HFFc6 (cell line): ENCODE measurements around the gene CDH2. TPM values are rescaled to one million over a fixed set of nuclear protein-coding genes. Genes with fewer than 3 reads are reported as not detected.
A peak's percentile ranks its signal among the peaks of the same experiment; 100 is the strongest.

ENCODE experiments used
- DNase-seq: peaks from one replicate; pipeline ENCODE4 v3.0.0-alpha.2; 2018
- H3K27ac Mint-ChIP-seq: 2 replicates; pipeline ENCODE4 v1.8.0; 2020; ENCODE audit warnings: mild to moderate bottlenecking, mixed read lengths
- H3K27me3 Mint-ChIP-seq: 2 replicates; pipeline ENCODE4 v1.8.0; 2021; ENCODE audit warnings: mild to moderate bottlenecking, moderate library complexity, mixed read lengths; ENCODE audit not compliant: insufficient read depth
- H3K36me3 Mint-ChIP-seq: 2 replicates; pipeline ENCODE4 v1.8.0; 2021; ENCODE audit warnings: low read depth, mixed read lengths
- H3K4me1 Mint-ChIP-seq: 2 replicates; pipeline ENCODE4 v1.8.0; 2020; ENCODE audit warnings: low read depth, mixed read lengths
- H3K4me3 Mint-ChIP-seq: 2 replicates; pipeline ENCODE4 v1.8.0; 2020; ENCODE audit warnings: mild to moderate bottlenecking, moderate library complexity, mixed read lengths
- H3K9me3 Mint-ChIP-seq: 2 replicates; pipeline ENCODE4 v1.8.0; 2020; ENCODE audit warnings: mild to moderate bottlenecking, mixed read lengths
- CTCF ChIP-seq: fragments of 200-600 bp; sonication (generic); IDR thresholded peaks from 2 replicates; pipeline ENCODE4 v1.5.0; 2021; ENCODE audit warnings: antibody characterized with exemption, mild to moderate bottlenecking
- total RNA-seq, 6 experiments: library from RNA; stranded (reverse); fragmentation: NEBNext Ultra II Directional; extraction: Animal tissue kit (Norgen Biotek cat#: 25700); gene quantifications; 2 replicates in 1 of 6; 3 replicates in 5 of 6; pipeline ENCODE4 v1.2.3, GENCODE V29; 2021

The CDH2 gene
- total RNA-seq, 6 experiments from 2014 or later, result 194 to 317 (median 206) TPM

GRCh38 chr18:28175930-28176697, 816 bp downstream of the CDH2 start:
- TF ChIP-seq CTCF, result no peak
- Mint-ChIP-seq H3K4me1 (peaks cover 56% of the 10 kb centered on the region), H3K9me3 (no peaks in the 10 kb centered on the region), H3K36me3 (peaks cover 24% of the 10 kb centered on the region), H3K27me3 (peaks cover 5% of the 10 kb centered on the region; the same call in 1 of the 2 replicates), H3K27ac (peak overlapping the region; percentile 83), H3K4me3 (peak overlapping the region; percentile 96)
- DNase-seq, result peak; percentile 27

- H3K4me1 Mint-ChIP-seq, result peaks cover 48% of the 10 kb centered on the region
- peak; percentile 42 for DNase-seq
These were observed 1.6 kb downstream of the CDH2 start for GRCh38 chr18:28175150-28175929.

GRCh38 chr18:28174181-28174905, 2.6 kb downstream of the CDH2 start:
- peak overlapping the region; percentile 62 for H3K27ac Mint-ChIP-seq
- H3K4me3 Mint-ChIP-seq, result peak overlapping the region; percentile 96
- no peak for TF ChIP-seq CTCF
- H3K9me3 Mint-ChIP-seq, result no peaks in the 10 kb centered on the region
- H3K36me3 Mint-ChIP-seq, result peaks cover 24% of the 10 kb centered on the region
- peaks cover 5% of the 10 kb centered on the region; the same call in 1 of the 2 replicates for H3K27me3 Mint-ChIP-seq
- DNase-seq, result no peak
- peaks cover 48% of the 10 kb centered on the region for H3K4me1 Mint-ChIP-seq

More at GRCh38 chr18:28175150-28175929, 1.6 kb downstream of the CDH2 start:
- no peak for TF ChIP-seq CTCF
- peaks cover 24% of the 10 kb centered on the region for H3K36me3 Mint-ChIP-seq
- peak overlapping the region; percentile 83 for H3K27ac Mint-ChIP-seq
- H3K4me3 Mint-ChIP-seq, result peak overlapping the region; percentile 96
- H3K9me3 Mint-ChIP-seq, result no peaks in the 10 kb centered on the region
- H3K27me3 Mint-ChIP-seq, result peaks cover 5% of the 10 kb centered on the region; the same call in 1 of the 2 replicates

- Mint-ChIP-seq H3K4me3 (peak overlapping the region; percentile 16; the same call in 1 of the 2 replicates), H3K4me1 (peaks cover 60% of the 10 kb centered on the region), H3K27me3 (peaks cover 5% of the 10 kb centered on the region; the same call in 1 of the 2 replicates), H3K9me3 (no peaks in the 10 kb centered on the region), H3K27ac (no peak overlapping the region), H3K36me3 (peaks cover 32% of the 10 kb centered on the region)
- DNase-seq, result no peak
- no peak for TF ChIP-seq CTCF
These were observed 5.1 kb downstream of the CDH2 start for GRCh38 chr18:28171837-28172236.

GRCh38 chr18:28168725-28169124, 8.2 kb downstream of the CDH2 start:
- Mint-ChIP-seq H3K27me3 (no peaks in the 10 kb centered on the region; the same call in 1 of the 2 replicates), H3K4me3 (no peak overlapping the region; the same call in 1 of the 2 replicates), H3K27ac (no peak overlapping the region), H3K4me1 (peaks cover 74% of the 10 kb centered on the region), H3K9me3 (no peaks in the 10 kb centered on the region), H3K36me3 (peaks cover 21% of the 10 kb centered on the region)
- no peak for TF ChIP-seq CTCF
- DNase-seq, result no peak
